ENCODE measurements around the gene COL18A1. TPM values are rescaled to one million over a fixed set of nuclear protein-coding genes. Genes with fewer than 3 reads are reported as not detected.

Gene COL18A1
- polyA plus RNA-seq, 1 donor (not counting 4 experiments of a cell fraction or from before 2014, with no cell fraction given) = 13.0 TPM

GRCh38 chr21:45557616-45558043 is 152.7 kb downstream of the COL18A1 start:
- dilution Hi-C loops (cut with MboI; ENCODE audit: extremely low pct_ligation_motif_present, low sequenced_read_pairs) = no loop called here
- Histone ChIP-seq H3K4me2 (ENCODE audit: control insufficient read depth, extremely low read depth, insufficient read depth, low read depth, low read length) (no peak overlapping the region), H3K4me1 (ENCODE audit: control insufficient read depth, extremely low read depth, insufficient read depth, low read length) (no peaks in the 10 kb centered on the region), H3K9ac (ENCODE audit: control insufficient read depth, extremely low read depth, insufficient read depth, low read length) (no peak overlapping the region), H3K27ac (ENCODE audit: control insufficient read depth, insufficient read depth, low read length) (no peak overlapping the region), H3K27me3 (ENCODE audit: control insufficient read depth, extremely low read depth, insufficient read depth, low read length) (peaks cover 33% of the 10 kb centered on the region), H3K36me3 (ENCODE audit: control insufficient read depth in 2 of 2, extremely low read depth in 1 of 2, insufficient read depth in 2 of 2, low read length in 2 of 2) (no peaks in the 10 kb centered on the region), H3K79me2 (ENCODE audit: control insufficient read depth, insufficient read depth, low read length) (no peaks in the 10 kb centered on the region), H4K20me1 (ENCODE audit: control insufficient read depth, extremely low read depth, insufficient read depth, low read length) (no peaks in the 10 kb centered on the region), H2AFZ (ENCODE audit: control insufficient read depth, low read length) (no peak overlapping the region), H3K9me3 (ENCODE audit: control insufficient read depth, low read depth, low read length) (no peaks in the 10 kb centered on the region), H3K4me3 (ENCODE audit: control insufficient read depth in 2 of 3, extremely low read depth in 1 of 3, insufficient read depth in 2 of 3, low read depth in 1 of 3, low read length in 3 of 3) (no peak overlapping the region), H3K9me1 (ENCODE audit: control insufficient read depth, extremely low read depth, insufficient read depth, low read length) (no peaks in the 10 kb centered on the region)
- FAIRE-seq (no peak), DNase-seq (ENCODE audit: low read depth, low spot score) (no peak)
- no peak for TF ChIP-seq EZH2 (IDR thresholded peaks at IDR 0.05; ENCODE audit: low read length)
- no peak for TF ChIP-seq CTCF (optimal IDR thresholded peaks at IDR 0.05 in 1 of 3, IDR thresholded peaks at IDR 0.05 in 1 of 3, conservative IDR thresholded peaks at IDR 0.05 in 1 of 3; ENCODE audit: extremely low read depth in 1 of 3, insufficient read depth in 2 of 3, low read length in 3 of 3)

GRCh38 chr21:45558044-45558721 is 153.2 kb downstream of the COL18A1 start:
- FAIRE-seq (no peak), DNase-seq (ENCODE audit: low read depth, low spot score) (no peak)
- H3K4me1 ChIP-seq (ENCODE audit: control insufficient read depth, extremely low read depth, insufficient read depth, low read length) = no peaks in the 10 kb centered on the region
- H3K9me3 ChIP-seq (ENCODE audit: control insufficient read depth, low read depth, low read length) = no peaks in the 10 kb centered on the region
- H4K20me1 ChIP-seq (ENCODE audit: control insufficient read depth, extremely low read depth, insufficient read depth, low read length) = no peaks in the 10 kb centered on the region
- H3K27me3 ChIP-seq (ENCODE audit: control insufficient read depth, extremely low read depth, insufficient read depth, low read length) = peaks cover 38% of the 10 kb centered on the region
- dilution Hi-C loops (cut with MboI; ENCODE audit: extremely low pct_ligation_motif_present, low sequenced_read_pairs) = no loop called here
- no peaks in the 10 kb centered on the region for H3K79me2 ChIP-seq (ENCODE audit: control insufficient read depth, insufficient read depth, low read length)
- no peak overlapping the region for H3K9ac ChIP-seq (ENCODE audit: control insufficient read depth, extremely low read depth, insufficient read depth, low read length)
- H3K36me3 ChIP-seq (ENCODE audit: control insufficient read depth in 2 of 2, extremely low read depth in 1 of 2, insufficient read depth in 2 of 2, low read length in 2 of 2) = no peaks in the 10 kb centered on the region
- no peaks in the 10 kb centered on the region for H3K9me1 ChIP-seq (ENCODE audit: control insufficient read depth, extremely low read depth, insufficient read depth, low read length)
- no peak overlapping the region for H3K4me2 ChIP-seq (ENCODE audit: control insufficient read depth, extremely low read depth, insufficient read depth, low read depth, low read length)
- no peak overlapping the region for H2AFZ ChIP-seq (ENCODE audit: control insufficient read depth, low read length)
- no peak overlapping the region for H3K4me3 ChIP-seq (ENCODE audit: control insufficient read depth in 2 of 3, extremely low read depth in 1 of 3, insufficient read depth in 2 of 3, low read depth in 1 of 3, low read length in 3 of 3)
- TF ChIP-seq EZH2 (IDR thresholded peaks at IDR 0.05; ENCODE audit: low read length) (no peak), CTCF (optimal IDR thresholded peaks at IDR 0.05 in 1 of 3, IDR thresholded peaks at IDR 0.05 in 1 of 3, conservative IDR thresholded peaks at IDR 0.05 in 1 of 3; ENCODE audit: extremely low read depth in 1 of 3, insufficient read depth in 2 of 3, low read length in 3 of 3) (no peak)
- H3K27ac ChIP-seq (ENCODE audit: control insufficient read depth, insufficient read depth, low read length) = no peak overlapping the region

Data from keratinocyte (primary cell).